Gastrocnemius medialis (tissue), 4 donors: ENCODE results near the gene GPR12.

Experiments used
- CTCF ChIP-seq, 5 experiments: fragments of 450-650 bp in 3 of 5; fragments of 200-600 bp in 2 of 5; sonication (generic) in 2 of 5; IDR thresholded peaks in 4 of 5; conservative IDR thresholded peaks in 1 of 5; 1 replicate in 4 of 5; 2 replicates in 1 of 5; pipeline ENCODE4 v1.5.1; 2016 to 2019; ENCODE audit warnings: antibody characterized with exemption in 5 of 5, mild to moderate bottlenecking in 3 of 5, moderate library complexity in 3 of 5
- POLR2A ChIP-seq, 2 donors: fragments of 450-650 bp; IDR thresholded peaks; one replicate each; pipeline ENCODE4 v1.6.1; 2017; ENCODE audit warnings: antibody characterized with exemption in 2 of 2, mild to moderate bottlenecking in 2 of 2, moderate library complexity in 2 of 2

- TF ChIP-seq CTCF (IDR thresholded peaks at IDR 0.05 in 4 of 5, conservative IDR thresholded peaks at IDR 0.05 in 1 of 5) (no peak), POLR2A (IDR thresholded peaks at IDR 0.05) (no peak)
Measured at GRCh38 chr13:26772531-26772930, 11.9 kb upstream of the GPR12 start.
